Liver (tissue), 3 donors: Measurements from ENCODE around the gene SRPK1.

Experiments used
- ATF3 ChIP-seq: IDR thresholded peaks from 2 replicates; pipeline ENCODE4 v1.6.1; 2016; ENCODE audit warnings: antibody characterized with exemption
- CTCF ChIP-seq: fragments of 150-350 bp; IDR thresholded peaks from 2 replicates; pipeline ENCODE4 v1.5.1; 2017; ENCODE audit warnings: improper control_type of control experiment, low read depth, low read length; ENCODE audit not compliant: missing input control
- EGR1 ChIP-seq, 2 donors: IDR thresholded peaks; 2 replicates each; pipeline ENCODE4 v1.6.1; 2016 to 2018; ENCODE audit warnings: antibody characterized with exemption in 2 of 2, low read depth in 2 of 2
- FOXA1 ChIP-seq: IDR thresholded peaks from 2 replicates; pipeline ENCODE4 v1.6.1; 2016; ENCODE audit warnings: antibody characterized with exemption
- GABPA ChIP-seq, 2 donors: IDR thresholded peaks in 1 of 2; conservative IDR thresholded peaks in 1 of 2; 2 replicates each; pipeline ENCODE4 v1.6.1; 2016; ENCODE audit warnings: antibody characterized with exemption in 2 of 2, mild to moderate bottlenecking in 1 of 2, moderate library complexity in 1 of 2
- JUND ChIP-seq, 2 donors: IDR thresholded peaks; 2 replicates each; pipeline ENCODE4 v1.6.1; 2016; ENCODE audit warnings: antibody characterized with exemption in 2 of 2
- MAX ChIP-seq: IDR thresholded peaks from 2 replicates; pipeline ENCODE4 v1.6.1; 2016; ENCODE audit warnings: antibody characterized with exemption
- NR2F2 ChIP-seq: IDR thresholded peaks from 2 replicates; pipeline ENCODE4 v1.6.1; 2016; ENCODE audit warnings: antibody characterized with exemption
- RAD21 ChIP-seq, 2 donors: IDR thresholded peaks; 2 replicates each; pipeline ENCODE4 v1.6.1; 2016; ENCODE audit warnings: antibody characterized with exemption in 2 of 2, mild to moderate bottlenecking in 2 of 2
- REST ChIP-seq: IDR thresholded peaks from 2 replicates; pipeline ENCODE4 v1.6.1; 2016; ENCODE audit warnings: antibody characterized with exemption, mild to moderate bottlenecking
- SP1 ChIP-seq: IDR thresholded peaks from 2 replicates; pipeline ENCODE4 v1.6.1; 2018; ENCODE audit warnings: antibody characterized with exemption, mild to moderate bottlenecking
- TAF1 ChIP-seq: conservative IDR thresholded peaks from 2 replicates; pipeline ENCODE4 v1.6.1; 2016; ENCODE audit warnings: antibody characterized with exemption, mild to moderate bottlenecking
- YY1 ChIP-seq: IDR thresholded peaks from 2 replicates; pipeline ENCODE4 v1.6.1; 2016; ENCODE audit warnings: antibody characterized with exemption, mild to moderate bottlenecking
- donor health status: healthy.
- donor health status: healthy.

- TF ChIP-seq CTCF (no peak), MAX (no peak), SP1 (no peak), YY1 (no peak), FOXA1 (no peak), TAF1 (no peak), REST (no peak), GABPA (IDR thresholded peaks at IDR 0.05 in 1 of 2, conservative IDR thresholded peaks at IDR 0.05 in 1 of 2) (no peak), EGR1 (IDR thresholded peaks at IDR 0.05; ENCODE audit: low read depth in 2 of 2) (no peak), RAD21 (IDR thresholded peaks at IDR 0.05) (no peak), JUND (IDR thresholded peaks at IDR 0.05) (no peak), ATF3 (no peak), NR2F2 (no peak)
Measured at GRCh38 chr6:35790683-35791082, 130.2 kb downstream of the SRPK1 start.
